Middle frontal gyrus (tissue), 1 donor: ENCODE measurements around the gene FAIM.
"Not testable (repeated sequence)": the region's sequence is repeated elsewhere in the genome, so short reads cannot be mapped to it uniquely, and the experiment has no call there.

Experiments
- DNase-seq: peaks from one replicate; pipeline ENCODE4 v3.0.0-alpha.2; 2015; ENCODE audit warnings: low spot score; ENCODE audit errors: extremely low spot score

FAIM gene, protein sequence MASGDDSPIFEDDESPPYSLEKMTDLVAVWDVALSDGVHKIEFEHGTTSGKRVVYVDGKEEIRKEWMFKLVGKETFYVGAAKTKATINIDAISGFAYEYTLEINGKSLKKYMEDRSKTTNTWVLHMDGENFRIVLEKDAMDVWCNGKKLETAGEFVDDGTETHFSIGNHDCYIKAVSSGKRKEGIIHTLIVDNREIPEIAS

DNA sequence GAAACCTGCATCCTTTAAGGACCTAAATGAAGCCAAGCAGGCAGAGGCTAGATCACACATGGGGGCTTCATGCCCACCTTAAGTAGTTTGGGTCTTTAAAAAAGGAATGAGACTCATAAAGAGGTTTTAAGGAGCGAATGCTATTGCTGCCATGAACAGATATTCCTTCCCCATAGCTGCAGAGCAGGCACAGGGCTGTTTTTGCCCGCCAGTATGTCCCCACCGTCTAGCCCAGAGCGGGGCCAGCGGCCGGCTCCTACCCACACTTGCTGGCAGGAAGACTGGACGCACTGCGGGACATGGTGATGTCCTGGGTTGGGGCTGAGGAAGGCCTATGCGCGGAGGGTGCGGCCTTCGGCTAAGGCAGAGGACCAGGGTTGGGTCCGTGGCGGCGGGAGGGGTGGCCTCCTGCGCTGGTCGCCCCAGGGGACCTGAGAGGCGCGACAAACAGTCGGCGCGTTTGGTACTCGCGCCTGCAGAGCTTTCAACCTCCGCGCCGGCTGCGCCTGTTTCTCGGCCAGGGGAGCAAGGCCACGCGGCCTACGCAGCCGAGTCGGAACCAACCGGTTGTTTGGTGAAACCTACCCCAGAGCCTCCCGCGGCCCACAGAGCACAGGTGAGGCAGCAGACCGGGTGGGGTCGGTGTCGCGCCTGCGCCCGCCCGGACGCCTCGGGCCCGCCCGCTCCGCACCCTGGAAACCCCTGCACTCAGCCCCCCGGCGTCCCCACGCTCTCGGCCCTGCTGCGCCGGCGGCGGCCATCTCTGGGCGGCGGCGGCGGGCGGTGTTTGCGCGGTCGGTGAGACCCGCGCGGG is at the start of gene FAIM:
Gene FAIM (plus strand): TSS at position 450 of the 814 bp plus-strand sequence. CDS start 10,956 bp downstream, outside the sequence.
- DNase-seq, result no peak

DNA sequence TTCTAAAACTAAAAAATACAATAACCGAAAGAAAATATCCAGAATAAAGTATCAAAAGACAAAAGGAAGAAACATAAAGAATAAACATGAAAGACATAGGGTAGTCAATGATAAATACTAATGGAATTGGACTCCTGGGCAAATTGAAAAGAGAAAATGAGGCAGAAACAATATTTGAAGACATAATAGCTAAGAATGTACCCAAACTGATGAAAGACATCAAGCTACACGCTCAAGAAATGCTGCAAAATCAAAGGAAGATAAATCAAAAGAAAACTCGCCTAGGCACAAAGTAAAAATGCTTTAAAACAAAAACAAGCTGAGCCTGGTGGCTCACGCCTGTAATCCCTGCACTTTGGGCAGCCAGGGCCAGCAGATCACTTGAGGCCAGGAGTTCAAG is 49.4 kb upstream of the FAIM start:
- no peak for DNase-seq

DNA sequence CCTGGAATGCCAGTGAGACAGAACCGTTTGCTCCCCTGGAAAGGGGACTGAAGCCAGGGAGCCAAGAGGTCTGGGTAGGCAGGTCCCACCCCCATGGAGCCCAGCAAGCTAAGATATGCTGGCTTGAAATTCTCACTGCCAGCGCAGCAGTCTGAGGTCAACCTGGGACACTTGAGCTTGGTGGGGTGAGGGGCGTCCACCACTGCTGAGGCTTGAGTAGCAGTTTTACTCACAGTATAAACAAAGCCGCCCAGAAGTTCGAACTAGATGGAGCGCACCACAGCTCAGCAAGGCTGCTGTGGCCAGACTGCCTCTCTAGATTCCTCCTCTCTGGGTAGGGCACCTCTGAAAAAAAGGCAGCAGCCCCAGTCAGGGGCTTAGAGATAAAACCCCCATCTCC is 48.1 kb upstream of the FAIM start:
- no peak for DNase-seq

DNA sequence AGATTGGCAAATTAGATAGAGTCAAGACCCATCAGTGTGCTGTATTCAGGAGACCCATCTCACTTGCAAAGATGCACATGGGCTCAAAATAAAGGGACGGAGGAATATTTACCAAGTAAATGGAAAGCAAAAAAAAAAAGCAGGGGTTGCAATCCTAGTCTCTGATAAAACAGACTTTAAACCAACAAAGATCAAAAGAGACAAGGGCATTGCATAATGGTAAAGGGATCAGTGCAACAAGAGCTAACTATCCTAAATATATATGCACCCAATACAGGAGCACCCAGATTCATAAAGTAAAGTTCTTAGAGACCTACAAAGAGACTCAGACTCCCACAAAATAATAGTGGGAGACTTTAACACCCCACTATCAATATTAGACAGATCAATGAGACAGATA is 45.7 kb upstream of the FAIM start:
- DNase-seq, result not testable (repeated sequence)

DNA sequence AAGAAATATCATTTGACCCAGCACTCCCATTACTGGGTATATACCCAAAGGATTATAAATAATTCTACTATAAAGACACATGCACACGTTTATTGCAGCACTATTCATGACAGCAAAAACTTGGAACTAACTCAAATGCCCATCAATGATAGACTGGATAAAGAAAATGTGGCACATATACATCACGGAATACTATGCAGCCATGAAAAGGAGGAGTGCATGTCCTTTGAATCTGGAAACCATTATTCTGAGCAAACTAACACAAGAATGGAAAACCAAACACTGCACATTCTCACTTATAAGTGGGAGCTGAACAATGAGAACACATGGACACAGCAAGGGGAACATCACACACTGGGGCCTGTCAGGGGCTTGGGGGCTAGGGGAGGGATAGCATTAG is 42.3 kb upstream of the FAIM start:
- not testable (repeated sequence) for DNase-seq

DNA sequence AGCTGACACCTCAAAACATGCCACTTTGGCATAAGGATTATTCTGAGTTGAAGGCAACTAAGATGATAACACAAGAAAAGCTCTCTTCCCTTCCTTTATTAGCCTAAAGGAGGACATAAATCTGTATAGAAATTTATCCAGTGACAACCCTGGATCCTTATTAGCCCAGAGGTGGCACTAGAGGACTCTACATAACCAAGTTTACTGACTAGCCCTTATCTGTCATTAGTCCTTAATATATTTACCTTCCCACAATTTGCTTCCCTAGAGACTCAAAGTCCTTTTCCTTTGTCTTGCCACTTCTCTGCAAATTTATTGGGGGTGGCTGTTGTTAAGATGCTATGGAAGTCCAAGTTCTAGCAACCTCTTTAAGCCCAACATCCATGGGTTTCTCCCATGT is 41.2 kb upstream of the FAIM start:
- no peak for DNase-seq

DNA sequence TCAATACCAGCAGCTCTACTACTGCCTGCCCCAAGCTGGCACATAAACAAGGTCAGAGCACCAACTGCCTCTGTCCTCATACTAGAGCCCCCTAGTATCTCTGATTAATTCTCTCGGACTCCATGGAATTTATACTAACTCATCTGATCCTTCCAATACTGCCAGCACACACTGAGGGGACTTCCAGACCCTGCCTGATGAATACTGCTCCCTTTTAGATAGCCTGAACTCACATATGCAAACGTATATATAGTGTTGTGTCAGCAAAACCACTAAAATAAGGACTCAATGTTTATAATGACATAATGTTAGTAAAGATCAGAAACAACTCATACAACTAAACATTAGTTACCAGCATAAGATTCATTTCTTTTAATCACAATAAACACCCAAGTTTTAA is 39.5 kb upstream of the FAIM start:
- DNase-seq, result no peak

DNA sequence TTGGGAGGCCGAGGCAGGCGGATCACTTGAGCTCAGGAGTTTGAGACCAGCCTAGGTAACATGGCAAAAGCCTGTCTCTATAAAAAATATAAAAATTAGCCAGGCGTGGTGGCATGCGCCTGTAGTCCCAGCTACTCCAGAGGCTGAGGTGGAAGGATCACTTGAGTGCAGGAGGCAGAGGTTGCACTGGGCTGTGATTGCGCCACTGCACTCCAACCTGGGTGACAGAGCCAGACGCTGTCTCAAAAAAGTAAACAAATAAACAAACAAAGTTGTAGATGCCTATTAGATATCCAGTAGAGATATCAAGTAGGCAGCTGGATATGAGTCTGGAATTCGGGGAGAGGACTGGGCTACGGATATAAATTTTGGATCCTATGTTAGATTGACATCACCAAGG is 38.9 kb upstream of the FAIM start:
- not testable (repeated sequence) for DNase-seq

DNA sequence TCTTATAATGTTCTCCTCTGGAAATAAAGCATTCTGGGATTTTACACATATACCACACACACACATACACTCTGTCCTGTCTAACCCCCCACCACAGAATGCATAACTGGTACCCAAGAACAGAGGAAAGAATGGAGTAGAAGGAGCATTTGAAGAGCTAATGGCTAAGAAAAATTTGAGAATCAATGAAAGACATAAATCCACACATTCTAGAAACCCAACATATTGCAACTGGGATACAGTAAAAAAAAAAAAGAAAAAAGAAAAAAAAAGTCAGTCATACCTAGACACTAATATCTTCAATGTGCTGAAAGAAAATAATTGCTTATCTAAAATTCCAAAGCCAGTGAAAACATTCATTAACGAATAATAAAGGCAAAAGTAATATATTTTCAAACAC is 35.4 kb upstream of the FAIM start:
- DNase-seq, result no peak

DNA sequence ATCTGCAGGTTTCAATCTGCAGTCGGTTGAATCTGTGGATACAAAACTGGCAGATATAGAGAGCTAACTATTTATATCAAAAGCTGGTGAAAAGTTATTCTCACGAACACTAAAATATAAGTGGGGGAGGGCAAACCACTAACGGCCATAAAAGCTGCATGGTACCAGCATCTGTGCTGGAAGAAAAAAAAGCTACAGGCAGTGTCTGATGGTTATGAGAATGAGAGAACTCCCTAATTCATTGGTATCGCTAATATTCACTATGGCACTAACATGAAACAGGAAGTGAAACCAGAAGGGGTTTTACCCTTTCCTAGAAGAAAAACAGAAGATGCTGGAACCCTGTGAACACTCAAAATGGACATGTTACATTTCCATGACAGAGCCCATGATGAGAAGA is 30.4 kb upstream of the FAIM start:
- DNase-seq, result no peak

DNA sequence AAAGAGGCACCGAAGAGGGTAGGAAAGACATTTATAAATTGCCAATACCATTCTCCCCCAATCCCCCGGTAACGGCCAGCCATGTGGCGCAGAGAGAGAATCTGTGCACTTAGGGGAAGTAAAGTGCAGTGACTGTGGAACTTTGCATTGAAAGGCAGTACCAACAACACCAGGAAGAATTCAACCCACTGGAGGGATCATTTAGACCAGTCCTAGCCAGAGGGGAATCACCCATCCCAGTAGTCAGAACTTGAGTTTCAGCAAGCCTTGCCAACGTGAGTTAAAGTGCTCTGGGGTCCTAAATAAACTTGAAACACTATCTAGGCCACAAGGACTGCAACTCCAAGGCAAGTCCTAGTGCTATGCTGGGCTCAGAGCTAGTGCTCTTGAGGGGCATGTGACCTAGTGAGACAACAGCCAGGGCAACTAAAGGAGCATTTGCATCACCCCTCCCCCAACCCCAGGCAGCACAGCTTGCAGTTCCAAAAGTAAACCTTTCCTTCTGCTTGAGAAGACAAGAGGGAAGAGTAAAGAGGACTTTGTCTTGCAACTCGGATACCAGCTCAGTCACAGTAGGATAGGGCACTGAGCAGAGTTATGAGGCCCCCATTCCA is 29.5 kb upstream of the FAIM start:
- no peak for DNase-seq

DNA sequence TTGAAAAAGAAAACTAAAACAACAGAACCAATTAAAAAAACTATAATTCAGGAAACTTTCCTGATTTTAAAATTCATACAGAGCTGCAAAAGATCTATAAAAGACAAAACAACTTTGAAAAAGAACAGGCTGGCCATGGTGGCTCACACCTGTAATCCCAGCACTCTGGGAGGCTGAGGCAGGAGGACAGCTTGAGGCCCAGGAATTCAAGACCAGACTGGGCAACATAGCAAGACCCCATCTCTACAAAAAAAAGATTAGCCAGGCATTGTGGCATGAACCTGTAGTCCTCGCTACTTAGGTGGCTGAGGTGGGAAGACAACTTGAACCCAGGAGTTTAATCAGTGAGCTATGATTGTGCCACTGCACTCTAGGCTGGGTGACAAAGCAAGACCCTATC is 21.2 kb upstream of the FAIM start:
- no peak for DNase-seq

DNA sequence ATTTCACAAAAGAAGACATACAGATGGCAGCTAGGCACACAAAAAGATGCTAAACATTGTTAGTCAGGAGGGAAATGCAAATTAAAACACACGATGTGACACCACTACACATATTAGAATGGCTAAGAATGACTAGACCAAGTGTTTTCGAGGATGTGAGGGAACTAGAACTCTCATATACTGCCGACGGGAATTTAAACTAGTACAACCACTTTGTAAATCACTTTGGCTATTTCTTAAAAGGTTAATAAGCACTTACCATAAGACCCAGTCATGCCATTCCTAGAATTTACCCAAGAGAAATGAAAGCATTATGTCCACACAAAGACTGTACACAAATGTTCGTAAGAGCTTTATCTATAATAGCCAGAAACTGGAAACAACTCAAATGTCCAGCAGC is 20.1 kb upstream of the FAIM start:
- DNase-seq, result no peak

DNA sequence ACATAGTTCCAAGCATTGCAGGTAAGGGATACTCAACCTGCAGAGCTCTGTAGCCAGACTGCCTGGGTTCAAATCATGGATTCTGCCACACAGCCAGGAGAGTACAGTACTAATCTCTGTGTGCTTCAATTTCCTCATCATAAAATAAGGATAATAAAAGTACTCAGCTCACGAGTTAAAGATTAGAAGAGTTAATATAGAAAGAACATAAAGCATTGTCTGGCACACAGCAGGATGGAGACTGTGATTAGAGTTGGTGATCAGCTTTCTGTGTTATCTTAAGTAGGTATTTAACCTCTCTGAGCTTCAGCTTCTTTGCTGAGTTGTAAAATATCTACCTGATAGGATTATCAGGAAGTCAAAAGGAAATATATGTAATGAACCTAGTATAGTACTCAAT is 17.2 kb upstream of the FAIM start:
- DNase-seq, result no peak

DNA sequence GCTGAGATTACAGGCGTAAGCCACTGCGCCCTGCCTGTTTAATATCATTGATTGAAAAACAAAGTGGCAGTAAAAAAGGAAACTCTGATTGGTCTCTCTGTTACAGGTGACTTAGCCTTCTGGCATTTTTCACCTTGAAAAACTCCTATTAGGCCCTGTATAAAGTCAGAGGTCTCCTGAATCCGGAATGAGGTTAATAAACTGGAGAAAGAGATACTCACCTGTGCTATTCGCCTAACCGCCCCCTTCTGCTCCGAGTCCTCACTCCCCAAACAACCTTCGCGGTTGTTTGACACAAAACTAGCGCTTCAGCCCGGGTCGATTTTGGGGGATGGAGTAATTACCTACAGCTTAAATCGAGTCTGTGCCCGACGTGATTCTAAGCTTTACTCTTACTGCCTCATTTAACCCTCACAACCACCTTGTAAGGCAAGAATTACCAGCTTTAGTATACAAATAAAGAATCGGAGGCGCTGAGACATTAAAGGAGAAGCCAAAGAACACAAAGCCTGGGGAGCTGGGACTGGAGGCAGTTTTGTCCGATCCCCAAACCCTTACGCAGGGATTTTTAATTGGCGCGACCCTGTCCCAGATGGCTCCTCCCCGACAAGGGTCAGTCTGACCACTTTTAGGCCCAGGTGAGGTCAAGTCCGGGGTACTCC is 15.0 kb upstream of the FAIM start:
- no peak for DNase-seq

DNA sequence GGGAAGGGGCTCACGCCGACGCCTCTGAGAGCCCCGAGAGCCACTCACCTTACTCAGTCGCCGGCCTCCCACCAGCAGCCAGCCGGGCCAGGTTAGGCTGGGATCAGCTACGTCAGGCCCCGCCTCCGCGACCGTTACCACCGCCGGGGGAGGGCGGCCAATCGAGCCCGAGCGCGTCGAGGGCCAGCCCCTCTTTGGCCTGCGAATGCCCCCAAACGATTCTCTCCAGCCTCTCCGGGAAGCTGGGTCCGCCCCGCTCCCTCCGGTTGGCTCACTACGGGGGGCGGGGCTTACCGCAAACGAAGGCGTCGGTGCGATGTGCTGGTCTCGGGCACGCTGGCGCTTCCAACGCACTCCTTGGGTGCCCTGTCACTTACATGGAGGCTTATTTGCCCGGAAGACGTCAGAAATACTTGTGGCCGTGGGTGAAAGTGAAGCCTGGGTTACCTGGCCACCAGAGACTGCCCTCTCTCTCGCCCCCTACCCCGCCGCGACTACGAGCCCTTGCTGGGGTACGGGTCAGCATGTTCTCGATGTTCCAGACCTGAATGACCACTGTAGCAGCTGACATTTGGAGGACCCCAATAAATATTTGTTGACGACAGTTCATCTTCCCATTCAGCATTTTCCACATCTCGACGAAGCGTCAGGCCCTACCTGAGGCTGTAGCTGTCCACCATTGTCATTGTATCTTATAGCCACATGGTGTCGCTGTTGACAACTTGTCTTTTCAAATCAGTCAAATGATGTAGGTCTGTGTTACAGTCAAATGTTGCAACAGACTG is 14.2 kb upstream of the FAIM start, which contains the start of gene CEP70:
Gene CEP70 (minus strand): TSS at position 111 of the 785 bp plus-strand sequence. CDS start 21,333 bp downstream, outside the sequence.
- DNase-seq, result peak; percentile 83

DNA sequence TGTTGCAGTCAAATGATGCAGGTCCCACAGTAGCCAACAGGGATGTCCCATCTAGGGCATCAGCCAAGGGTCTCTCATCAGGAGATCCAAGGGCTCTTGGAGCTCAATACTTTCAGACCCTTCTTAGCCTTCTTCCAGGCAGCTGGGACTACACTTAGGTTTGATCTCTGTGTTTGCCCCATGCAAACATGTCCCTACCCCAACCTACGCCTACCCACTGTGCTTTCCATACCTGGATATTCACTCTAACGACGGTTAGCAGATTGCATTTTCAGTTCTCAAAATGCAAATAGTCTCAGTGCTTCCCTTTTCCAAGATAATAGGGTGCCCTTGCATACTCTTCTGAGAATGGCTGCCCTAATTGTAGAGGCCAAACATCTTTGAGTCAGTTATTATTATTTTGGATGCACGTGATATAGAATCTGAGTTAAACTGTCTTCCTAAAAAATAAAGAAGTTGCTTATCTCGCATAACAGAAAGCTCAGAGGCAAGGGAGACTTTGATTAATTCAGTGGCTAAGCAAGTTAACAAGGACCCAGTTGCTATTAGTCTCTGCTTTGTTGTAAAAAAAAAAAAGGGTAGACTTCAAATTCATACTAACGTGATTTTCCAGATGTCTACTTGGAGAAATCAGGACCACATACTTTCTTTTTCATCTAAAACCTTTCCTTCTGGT is 13.5 kb upstream of the FAIM start:
- DNase-seq, result no peak

DNA sequence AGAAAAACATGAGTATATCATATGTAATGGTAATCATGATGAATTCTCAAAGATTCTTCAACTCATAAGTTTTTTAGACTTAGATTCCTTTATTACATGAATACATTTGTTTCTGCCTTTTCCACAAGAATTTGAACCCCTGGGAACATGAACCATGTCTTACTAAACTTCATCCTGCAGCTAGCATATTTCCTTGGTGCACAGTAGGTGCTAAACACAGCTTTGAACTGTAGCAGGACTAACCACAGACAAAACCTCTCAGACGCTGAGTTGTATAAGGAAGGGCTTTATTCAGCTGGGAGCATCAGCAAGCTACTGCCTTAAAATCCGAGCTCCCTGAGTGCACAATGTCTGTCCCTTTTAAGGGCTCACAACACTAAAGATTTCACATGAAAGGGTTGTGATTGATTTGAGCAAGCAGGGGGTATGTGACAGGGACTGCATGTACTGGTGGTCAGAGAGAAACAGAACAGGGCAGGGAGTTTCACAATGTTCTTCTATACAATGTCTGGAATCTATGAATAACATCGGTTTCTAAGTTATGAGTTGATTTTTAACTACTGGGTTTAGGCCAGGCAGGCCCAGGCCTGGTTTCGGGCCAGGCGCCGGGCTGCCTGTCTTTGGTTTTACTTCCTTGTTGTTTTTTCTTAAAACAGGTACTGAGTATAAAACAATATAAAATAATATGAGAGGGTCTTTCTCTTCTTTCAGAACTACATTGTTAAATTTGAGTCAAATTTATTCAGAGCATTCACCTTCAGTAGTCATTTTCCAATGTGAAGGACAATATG is 11.2 kb upstream of the FAIM start:
- not testable (repeated sequence) for DNase-seq

DNA sequence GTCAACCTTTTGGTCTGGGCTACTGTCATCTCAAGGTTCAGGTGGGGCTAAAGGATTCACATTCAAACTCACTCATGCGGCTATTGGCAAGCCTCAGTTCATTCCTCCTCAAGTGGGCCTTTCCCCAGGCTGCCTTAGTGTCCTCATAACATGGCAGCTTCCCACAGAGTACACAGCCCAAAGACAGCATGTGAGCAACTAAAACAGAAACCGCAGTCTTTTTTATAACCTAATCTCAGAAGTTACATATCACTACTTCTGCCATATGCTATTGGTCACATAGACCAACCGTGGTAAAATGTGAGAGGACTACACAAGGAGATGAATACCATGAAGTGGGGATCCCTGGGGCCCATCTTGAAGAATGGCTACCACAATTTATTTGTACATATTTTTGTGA is 10.0 kb upstream of the FAIM start:
- DNase-seq, result no peak
